Measurements from ENCODE around the gene PPP1R1C.

PPP1R1C gene

GRCh38 chr2:182048621-182049020 is 63.0 kb downstream of the PPP1R1C start:
- no peak for DNase-seq (ENCODE audit: low read depth)
- TF ChIP-seq CTCF (IDR thresholded peaks at IDR 0.05; ENCODE audit: low read depth, low read length, missing control alignments) = no peak
- H3K4me3 ChIP-seq (ENCODE audit: low read depth, low read length) = no peak overlapping the region

GRCh38 chr2:182049372-182050148 is 63.9 kb downstream of the PPP1R1C start:
- DNase-seq (ENCODE audit: low read depth) = no peak
- H3K4me3 ChIP-seq (ENCODE audit: low read depth, low read length) = no peak overlapping the region
- TF ChIP-seq CTCF (IDR thresholded peaks at IDR 0.05; ENCODE audit: low read depth, low read length, missing control alignments) = no peak

GRCh38 chr2:182050333-182051135 is 64.9 kb downstream of the PPP1R1C start:
- DNase-seq (ENCODE audit: low read depth) = no peak
- no peak overlapping the region for H3K4me3 ChIP-seq (ENCODE audit: low read depth, low read length)
- TF ChIP-seq CTCF (IDR thresholded peaks at IDR 0.05; ENCODE audit: low read depth, low read length, missing control alignments) = no peak

GRCh38 chr2:182055993-182056392 is 70.3 kb downstream of the PPP1R1C start:
- no peak for TF ChIP-seq CTCF (IDR thresholded peaks at IDR 0.05; ENCODE audit: low read depth, low read length, missing control alignments)
- DNase-seq (ENCODE audit: low read depth) = no peak
- H3K4me3 ChIP-seq (ENCODE audit: low read depth, low read length) = no peak overlapping the region

GRCh38 chr2:182057002-182057401 is 71.3 kb downstream of the PPP1R1C start:
- no peak overlapping the region for H3K4me3 ChIP-seq (ENCODE audit: low read depth, low read length)
- no peak for DNase-seq (ENCODE audit: low read depth)
- no peak for TF ChIP-seq CTCF (IDR thresholded peaks at IDR 0.05; ENCODE audit: low read depth, low read length, missing control alignments)

- TF ChIP-seq CTCF (IDR thresholded peaks at IDR 0.05; ENCODE audit: low read depth, low read length, missing control alignments) = no peak
- DNase-seq (ENCODE audit: low read depth) = no peak
Observed at GRCh38 chr2:182058056-182058455, 72.4 kb downstream of the PPP1R1C start.

More at GRCh38 chr2:182058056-182058455, 72.4 kb downstream of the PPP1R1C start:
- no peak overlapping the region for H3K4me3 ChIP-seq (ENCODE audit: low read depth, low read length)

All from GM12864 (cell line).